Testis (tissue), 2 donors: ENCODE results near the gene LILRB3.

Source experiments
- CTCF ChIP-seq, 3 experiments: fragments of 450-650 bp in 2 of 3; fragments of 200-600 bp in 1 of 3; sonication (generic) in 1 of 3; IDR thresholded peaks; one replicate each; pipeline ENCODE4 v1.5.1; 2016 to 2019; ENCODE audit warnings: antibody characterized with exemption in 3 of 3, mild to moderate bottlenecking in 2 of 3, moderate library complexity in 1 of 3
- POLR2A ChIP-seq: fragments of 450-650 bp; IDR thresholded peaks from one replicate; pipeline ENCODE4 v1.6.1; 2017; ENCODE audit warnings: antibody characterized with exemption, mild to moderate bottlenecking, moderate library complexity

- TF ChIP-seq CTCF (IDR thresholded peaks at IDR 0.05), result no peak
- no peak for TF ChIP-seq POLR2A
These were observed 12.9 kb downstream of the LILRB3 start for GRCh38 chr19:54209811-54210494.
